KBM-7 (cell line): Measurements from ENCODE around the gene UTP11.
"Not testable (repeated sequence)": the region's sequence is repeated elsewhere in the genome, so short reads cannot be mapped to it uniquely, and the experiment has no call there.

Experiments
- DNase-seq: peaks from one replicate; pipeline ENCODE4 v3.0.0-alpha.2; 2015
- in situ Hi-C: fragments of 300-500 bp; cut with MboI; formaldehyde crosslinking; loops from 2 replicates; pipeline ENCODE4 v1.14.3; 2020; ENCODE audit warnings: low sequenced_read_pairs, low pct_unique_long_range_greater_than_20kb, mixed read lengths

UTP11 gene

GRCh38 chr1:38025233-38025632 lies 12.7 kb downstream of the UTP11 start:
- no peak for DNase-seq
- in situ Hi-C loops, result loop anchor here (25.0 kb wide), 1 partner anchor 812 kb away; no protein-coding TSS in a partner anchor

- DNase-seq, result no peak
- in situ Hi-C loops, result loop anchor here (25.0 kb wide), 1 partner anchor 812 kb away; no protein-coding TSS in a partner anchor
Observed at GRCh38 chr1:38025664-38026063, 13.1 kb downstream of the UTP11 start.

DNA sequence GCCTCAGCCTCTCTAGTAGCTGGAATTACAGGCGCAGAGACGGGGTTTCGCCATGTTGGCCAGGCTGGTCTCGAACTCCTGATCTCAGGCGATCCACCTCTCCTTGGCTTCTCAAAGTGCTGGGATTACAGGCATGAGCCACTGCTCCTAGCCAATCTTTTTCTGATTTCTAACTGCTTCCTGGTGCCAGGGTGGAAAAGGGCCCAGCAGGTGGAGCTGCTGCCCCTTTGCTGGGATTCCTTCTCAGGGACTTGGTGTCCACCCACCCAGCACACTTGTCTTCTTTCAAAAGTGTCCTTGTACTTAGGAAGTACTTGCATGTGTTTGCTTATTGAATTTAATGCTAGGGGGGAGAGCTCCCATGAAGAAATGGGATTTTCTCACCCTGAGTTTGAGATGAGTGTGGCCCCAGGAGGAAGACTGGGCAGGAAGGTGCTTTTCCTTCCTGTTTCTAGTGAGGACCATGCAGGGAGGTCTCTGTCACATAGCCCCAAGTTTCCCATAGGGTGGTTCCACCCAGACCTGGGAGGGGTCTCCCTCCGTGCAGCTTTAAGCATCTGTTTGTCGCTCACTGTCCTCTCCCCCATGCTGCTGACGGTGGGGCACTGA lies 14.2 kb downstream of the UTP11 start:
- in situ Hi-C loops, result loop anchor here (25.0 kb wide), 1 partner anchor 811 kb away; no protein-coding TSS in a partner anchor
- peak; percentile 68 for DNase-seq

- in situ Hi-C loops, result loop anchor here (25.0 kb wide), 1 partner anchor 810 kb away; no protein-coding TSS in a partner anchor
- DNase-seq, result no peak
Observed at GRCh38 chr1:38027201-38028104, 14.9 kb downstream of the UTP11 start.

- in situ Hi-C loops, result loop anchor here (25.0 kb wide), 1 partner anchor 809 kb away; no protein-coding TSS in a partner anchor
- DNase-seq, result no peak
Observed at GRCh38 chr1:38028105-38028591, 15.6 kb downstream of the UTP11 start.

DNA sequence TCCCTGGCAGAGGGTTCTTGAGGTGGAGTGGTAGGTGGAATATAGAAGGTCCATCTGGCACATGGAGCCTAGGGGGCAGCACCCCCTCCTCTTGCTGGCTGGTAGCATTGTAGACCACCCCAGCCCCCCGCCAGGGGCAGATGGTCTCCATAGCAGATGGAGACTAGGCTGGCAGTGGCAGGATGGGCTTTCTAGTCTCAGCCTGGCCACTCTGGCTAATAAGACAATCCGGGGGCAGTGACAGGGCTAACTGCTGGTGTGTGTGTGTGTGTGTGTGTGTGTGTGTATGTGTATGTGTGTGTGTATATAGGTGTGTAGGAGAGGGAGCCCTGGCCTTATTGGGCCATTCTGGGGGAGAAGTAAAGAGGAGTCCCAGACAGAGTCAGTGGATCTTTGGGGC lies 16.1 kb downstream of the UTP11 start:
- no peak for DNase-seq
- in situ Hi-C loops, result loop anchor here (25.0 kb wide), 1 partner anchor 809 kb away; no protein-coding TSS in a partner anchor

GRCh38 chr1:38029081-38029681 lies 16.6 kb downstream of the UTP11 start:
- in situ Hi-C loops, result loop anchor here (25.0 kb wide), 1 partner anchor 808 kb away; no protein-coding TSS in a partner anchor

DNA sequence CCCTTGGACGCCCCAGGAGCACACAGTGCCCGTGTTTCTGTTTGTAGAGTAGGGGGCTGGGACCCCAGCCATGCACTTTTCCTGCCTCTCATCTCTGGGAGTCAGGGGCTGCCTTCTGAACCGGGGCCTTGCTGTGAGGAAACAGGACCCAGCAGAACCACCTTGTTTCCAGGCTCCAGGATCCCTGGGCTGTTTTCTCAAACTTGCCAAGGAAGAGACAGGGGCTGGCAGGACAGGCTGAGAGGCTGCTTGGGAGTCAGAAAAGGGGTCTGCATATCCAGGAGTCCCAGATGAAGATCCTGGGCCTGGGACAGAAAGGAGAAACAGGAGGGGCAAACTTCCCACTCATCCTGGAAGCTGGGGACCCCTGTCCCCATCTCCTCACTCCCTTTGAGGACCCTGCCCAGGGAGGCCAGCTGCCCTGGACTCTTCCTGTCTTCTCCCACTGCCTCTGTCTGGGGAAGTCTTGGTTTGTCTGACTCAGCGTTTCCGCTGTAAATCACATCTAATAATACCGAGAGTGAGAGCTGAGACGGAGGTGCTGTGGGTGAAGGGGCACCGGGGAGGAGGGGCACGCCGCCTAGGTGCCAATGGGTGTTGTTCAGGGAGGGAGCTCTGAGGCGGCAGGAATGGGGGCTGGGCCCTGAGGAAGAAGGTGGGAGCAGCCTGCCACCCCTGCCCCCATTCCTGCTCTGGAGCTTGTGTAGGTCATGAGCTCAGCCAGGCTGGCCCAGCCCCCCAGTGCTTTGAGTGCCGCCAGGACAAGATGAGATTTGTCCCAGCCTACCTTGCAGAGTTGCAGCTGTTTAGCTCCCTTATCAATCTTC lies 17.4 kb downstream of the UTP11 start:
- peak; percentile 51 for DNase-seq
- in situ Hi-C loops, result loop anchor here (25.0 kb wide), 1 partner anchor 807 kb away; no protein-coding TSS in a partner anchor

More at GRCh38 chr1:38029081-38029681, 16.6 kb downstream of the UTP11 start:
- no peak for DNase-seq

GRCh38 chr1:38030596-38031512 lies 18.3 kb downstream of the UTP11 start:
- in situ Hi-C loops, result loop anchor here (25.0 kb wide), 1 partner anchor 806 kb away; no protein-coding TSS in a partner anchor
- no peak for DNase-seq

GRCh38 chr1:38031513-38031866 lies 19.0 kb downstream of the UTP11 start:
- in situ Hi-C loops, result loop anchor here (25.0 kb wide), 1 partner anchor 806 kb away; no protein-coding TSS in a partner anchor
- DNase-seq, result no peak

DNA sequence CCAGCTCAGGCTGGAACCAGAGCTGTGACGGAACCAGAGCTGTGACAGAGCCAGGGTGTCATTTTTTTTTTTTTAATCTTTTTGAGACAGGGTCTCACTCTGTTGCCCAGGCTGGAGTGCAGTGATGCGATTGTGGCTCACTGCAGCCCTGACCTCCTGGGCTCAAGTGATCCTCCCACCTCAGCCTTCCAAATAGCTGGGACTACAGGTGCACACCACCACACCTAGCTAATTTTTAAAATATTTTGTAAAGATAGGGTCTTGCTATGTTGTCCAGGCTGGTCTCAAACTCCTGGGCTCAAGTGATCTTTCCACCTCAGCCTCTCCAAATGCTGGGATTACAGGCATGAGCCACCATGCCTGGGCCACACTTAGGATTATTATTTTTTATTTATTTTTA lies 20.5 kb downstream of the UTP11 start:
- in situ Hi-C loops, result loop anchor here (25.0 kb wide), 1 partner anchor 804 kb away; no protein-coding TSS in a partner anchor
- DNase-seq, result not testable (repeated sequence)

GRCh38 chr1:38034871-38035270 lies 22.3 kb downstream of the UTP11 start:
- in situ Hi-C loops, result loop anchor here (25.0 kb wide), 1 partner anchor 802 kb away; no protein-coding TSS in a partner anchor

GRCh38 chr1:38037221-38037939 lies 24.8 kb downstream of the UTP11 start:
- no peak for DNase-seq
- in situ Hi-C loops, result loop anchor here (25.0 kb wide), 1 partner anchor 800 kb away; no protein-coding TSS in a partner anchor

More at GRCh38 chr1:38034871-38035270, 22.3 kb downstream of the UTP11 start:
- DNase-seq, result no peak

GRCh38 chr1:38038861-38039260 lies 26.3 kb downstream of the UTP11 start:
- DNase-seq, result no peak
- in situ Hi-C loops, result loop anchor here (25.0 kb wide), 1 partner anchor 798 kb away; no protein-coding TSS in a partner anchor

GRCh38 chr1:38039331-38040088 lies 27.0 kb downstream of the UTP11 start:
- DNase-seq, result no peak
- in situ Hi-C loops, result loop anchor here (25.0 kb wide), 1 partner anchor 798 kb away; no protein-coding TSS in a partner anchor
